Fibroblast of mammary gland (primary cell): ENCODE data around the gene KCNJ6.

ENCODE experiments used
- DNase-seq: peaks from one replicate; pipeline ENCODE4 v3.0.0-alpha.2; 2010; ENCODE audit warnings: low read depth
- H3K4me3 ChIP-seq: 2 replicates; pipeline ENCODE4 v1.5.1; 2011; ENCODE audit warnings: low read depth, mild to moderate bottlenecking, low read length, moderate library complexity; ENCODE audit not compliant: control insufficient read depth
- CTCF ChIP-seq: conservative IDR thresholded peaks from 2 replicates; pipeline ENCODE4 v1.5.1; 2011; ENCODE audit warnings: low read depth, low read length, inconsistent platforms; ENCODE audit not compliant: control insufficient read depth, insufficient read depth

KCNJ6 gene

GRCh38 chr21:37780991-37781983 is 135.0 kb downstream of the KCNJ6 start:
- DNase-seq = peak; percentile 12
- TF ChIP-seq CTCF = no peak
- no peak overlapping the region for H3K4me3 ChIP-seq

GRCh38 chr21:37771181-37771580 is 145.1 kb downstream of the KCNJ6 start:
- DNase-seq = no peak
- H3K4me3 ChIP-seq = no peak overlapping the region
- TF ChIP-seq CTCF = no peak

GRCh38 chr21:37770461-37770860 is 145.8 kb downstream of the KCNJ6 start:
- no peak for TF ChIP-seq CTCF
- no peak overlapping the region for H3K4me3 ChIP-seq
- no peak for DNase-seq

- no peak for TF ChIP-seq CTCF
- no peak overlapping the region for H3K4me3 ChIP-seq
- DNase-seq = no peak
Measured at GRCh38 chr21:37769656-37770055, 146.6 kb downstream of the KCNJ6 start.

- peak; percentile 31 for DNase-seq
- H3K4me3 ChIP-seq = no peak overlapping the region
- TF ChIP-seq CTCF = no peak
Measured at GRCh38 chr21:37767984-37768383, 148.3 kb downstream of the KCNJ6 start.

- no peak for TF ChIP-seq CTCF
- DNase-seq = no peak
- no peak overlapping the region for H3K4me3 ChIP-seq
Measured at GRCh38 chr21:37766129-37766528, 150.1 kb downstream of the KCNJ6 start.
